Inferior parietal cortex (tissue), 1 donor: Measurements from ENCODE around the gene MFNG.
A peak's percentile ranks its signal among the peaks of the same experiment; 100 is the strongest.

Experiments used
- DNase-seq: peaks from one replicate; pipeline ENCODE4 v3.0.0-alpha.2; 2016; ENCODE audit errors: extremely low spot score

The MFNG gene

DNA sequence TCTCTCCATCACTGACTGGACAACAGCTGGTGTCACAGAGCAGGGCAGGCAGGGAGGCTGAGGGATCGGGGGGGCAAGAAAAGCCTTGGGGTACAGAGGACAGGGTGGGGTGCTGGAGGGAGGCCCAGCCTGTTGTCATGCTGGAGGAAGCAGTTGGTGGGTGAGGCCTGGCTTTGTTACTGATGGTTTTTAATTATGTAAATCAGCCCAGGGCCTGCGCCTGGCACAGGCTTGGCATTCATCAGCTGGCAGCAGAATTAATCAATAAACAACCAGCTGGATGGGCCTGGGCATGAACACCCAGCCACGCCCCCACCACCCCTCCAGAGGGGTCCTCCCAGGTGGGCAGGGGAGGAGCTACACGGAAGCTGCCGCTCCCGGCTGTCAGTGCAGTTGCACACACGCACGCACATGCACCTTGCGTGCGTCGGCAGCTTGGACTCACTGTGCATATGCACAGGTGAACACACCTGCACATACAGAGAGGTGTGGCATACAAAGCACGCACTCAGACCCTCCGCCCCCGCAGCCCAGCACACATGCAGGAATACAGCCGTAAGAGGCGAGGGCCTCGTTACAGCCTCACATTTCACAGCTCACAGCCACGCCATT is 37.6 kb downstream of the MFNG start:
- no peak for DNase-seq

DNA sequence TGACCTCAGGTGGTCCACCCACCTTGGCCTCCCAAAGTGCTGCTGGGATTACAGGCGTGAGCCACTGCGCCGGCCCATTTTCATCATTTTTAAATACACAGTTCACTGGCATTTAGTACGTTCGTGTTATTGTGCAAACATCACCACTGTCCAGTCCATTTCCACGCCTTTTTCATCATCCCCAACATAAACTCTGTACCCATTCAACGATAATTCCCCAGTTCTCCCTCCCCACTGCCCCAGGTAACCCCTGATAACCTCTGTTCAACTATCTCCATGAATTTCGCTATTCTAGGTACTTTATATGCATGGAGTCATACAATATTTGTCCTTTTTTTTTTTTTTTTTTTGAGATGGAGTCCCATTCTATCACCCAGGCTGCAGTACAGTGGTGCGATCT is 40.7 kb downstream of the MFNG start:
- DNase-seq = no peak

DNA sequence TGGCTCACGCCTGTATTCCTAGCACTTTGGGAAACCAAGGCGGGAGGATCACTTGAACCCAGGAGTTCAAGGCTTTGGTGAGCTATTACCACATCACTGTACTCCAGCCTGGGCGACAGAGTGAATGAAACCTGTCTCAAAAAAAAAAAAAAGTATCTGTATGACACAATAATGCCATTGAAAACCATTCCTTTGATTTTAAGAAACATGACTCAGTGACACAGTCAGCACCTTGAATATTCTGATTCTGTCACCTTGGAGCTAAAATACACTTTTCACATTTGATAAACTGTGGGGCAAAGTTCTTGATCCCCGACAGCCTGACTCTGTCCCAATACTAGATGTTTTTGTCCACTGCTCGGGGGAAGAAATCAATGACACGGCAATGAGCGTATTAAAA is 42.2 kb downstream of the MFNG start:
- DNase-seq = no peak

DNA sequence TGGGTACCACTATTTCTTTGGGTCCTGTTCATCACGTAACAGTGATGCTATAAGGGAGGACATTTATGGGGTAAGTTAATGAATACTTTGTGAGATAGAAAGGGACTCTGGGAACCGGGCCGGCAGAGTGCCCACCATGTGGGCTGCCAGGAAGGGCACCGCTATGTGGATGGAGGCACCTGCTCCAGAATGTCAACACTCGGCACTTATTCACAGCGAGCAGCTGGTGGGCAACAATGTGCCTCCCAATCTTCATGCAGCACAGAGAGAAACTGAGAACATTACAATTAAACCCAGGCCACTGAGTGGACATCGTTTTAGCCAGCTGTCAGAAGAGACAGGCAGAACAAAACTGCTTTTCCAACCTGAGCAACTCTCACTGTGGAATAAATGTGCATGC is 43.1 kb downstream of the MFNG start:
- DNase-seq = no peak

DNA sequence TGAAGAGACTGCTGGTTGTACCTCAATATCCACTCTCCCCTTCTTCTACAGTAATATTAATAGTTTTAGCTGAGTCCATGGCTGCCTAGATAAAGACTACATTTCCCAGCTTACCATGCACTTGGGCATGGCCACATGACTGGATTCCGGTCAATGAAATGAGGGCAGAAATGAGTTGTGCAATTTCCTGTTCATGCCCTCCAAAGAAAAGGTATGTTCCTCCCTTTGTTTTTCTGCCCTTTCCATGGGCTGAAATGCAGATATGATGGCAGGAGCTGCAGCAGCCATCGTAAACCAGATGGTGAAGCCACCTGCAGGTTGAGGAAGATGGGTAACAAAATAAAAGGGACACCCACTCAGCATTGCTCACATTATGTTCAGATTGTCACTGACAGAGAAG is 43.6 kb downstream of the MFNG start:
- no peak for DNase-seq

DNA sequence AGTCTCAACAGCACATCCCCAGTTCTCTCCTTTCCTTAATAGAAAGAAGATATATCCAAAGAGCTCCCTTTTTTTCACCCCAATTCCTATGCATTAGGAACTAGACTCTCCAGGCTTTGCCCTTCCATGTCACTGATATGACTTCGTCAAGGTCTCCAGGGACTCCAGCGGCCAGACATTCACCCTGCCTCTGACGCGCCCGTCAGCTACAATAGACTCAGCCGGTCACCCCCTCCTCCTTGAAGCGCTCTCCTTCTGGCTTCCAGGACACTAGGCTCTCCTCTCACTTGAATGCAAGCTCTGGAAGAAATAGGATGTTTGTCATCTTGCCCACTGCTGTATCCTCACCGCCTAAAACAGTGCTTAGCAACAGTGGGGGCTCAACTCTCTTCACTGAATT is 44.0 kb downstream of the MFNG start:
- DNase-seq = no peak

DNA sequence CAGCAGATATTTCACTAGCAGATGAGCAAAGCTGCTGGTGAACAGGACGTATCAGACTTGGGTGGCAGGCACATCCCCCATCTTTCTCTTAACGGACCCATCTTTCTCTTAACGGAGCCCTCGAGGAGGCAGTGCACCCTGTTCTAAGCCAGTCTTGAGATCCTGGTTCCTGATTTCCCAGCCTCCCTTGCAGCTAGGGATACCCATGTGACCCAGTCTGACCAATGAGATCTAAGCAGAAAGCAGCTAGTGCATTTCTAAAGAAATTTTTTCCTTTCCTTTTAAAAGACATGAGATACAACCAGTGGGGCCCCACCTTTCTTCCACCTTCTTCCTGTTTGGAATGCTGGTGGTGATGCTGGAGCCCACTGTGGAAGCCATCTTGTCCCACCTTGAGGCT is 45.3 kb downstream of the MFNG start:
- no peak for DNase-seq

DNA sequence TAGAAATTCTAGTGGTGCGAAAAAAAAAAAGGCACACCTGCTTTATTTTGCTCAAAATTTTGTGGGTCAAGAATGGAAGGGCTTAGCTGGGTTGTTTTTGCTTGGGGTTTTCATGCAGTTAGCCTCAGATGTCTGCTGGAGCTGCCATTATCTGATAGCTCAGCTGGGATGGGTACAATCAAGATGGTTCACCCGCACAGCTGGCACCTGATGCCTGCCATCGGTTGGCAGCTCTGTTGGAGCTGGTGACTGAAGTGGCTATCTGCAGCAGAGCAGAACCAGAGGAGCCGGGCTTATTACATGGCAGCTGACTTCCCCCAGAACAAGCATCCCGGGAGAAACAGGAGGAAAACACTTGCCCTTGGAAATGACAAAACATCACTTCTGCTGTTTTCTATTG is 46.8 kb downstream of the MFNG start:
- DNase-seq = no peak

DNA sequence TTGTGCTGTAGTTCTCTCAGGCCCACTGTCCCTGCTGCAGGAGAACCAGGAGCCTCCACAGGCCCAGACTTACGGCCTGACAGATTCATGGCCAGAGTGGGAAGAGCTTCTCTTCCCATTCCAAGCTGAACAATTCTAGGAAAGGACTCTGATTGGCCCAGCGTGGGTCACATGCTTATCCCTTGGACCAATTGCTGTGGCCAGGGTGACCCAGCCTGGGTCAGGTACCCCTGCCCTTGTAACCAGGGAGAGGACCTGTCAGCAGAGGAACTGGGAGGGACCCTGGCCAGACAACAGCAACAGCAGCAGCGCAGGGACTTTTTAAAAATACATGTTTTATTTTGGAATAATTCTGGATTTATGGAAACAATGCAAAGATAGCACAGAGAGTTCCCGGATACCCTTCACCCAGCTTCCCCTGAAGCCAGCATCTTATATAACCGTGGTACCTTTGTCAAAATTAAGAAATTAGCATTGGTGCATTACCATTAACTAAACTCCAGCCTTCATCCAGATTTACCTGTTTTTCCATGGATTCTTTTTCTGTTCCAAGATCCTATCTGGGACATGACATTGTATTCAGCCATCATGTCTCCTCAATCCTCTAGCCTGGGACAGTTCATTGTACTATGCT is 50.1 kb downstream of the MFNG start:
- no peak for DNase-seq

DNA sequence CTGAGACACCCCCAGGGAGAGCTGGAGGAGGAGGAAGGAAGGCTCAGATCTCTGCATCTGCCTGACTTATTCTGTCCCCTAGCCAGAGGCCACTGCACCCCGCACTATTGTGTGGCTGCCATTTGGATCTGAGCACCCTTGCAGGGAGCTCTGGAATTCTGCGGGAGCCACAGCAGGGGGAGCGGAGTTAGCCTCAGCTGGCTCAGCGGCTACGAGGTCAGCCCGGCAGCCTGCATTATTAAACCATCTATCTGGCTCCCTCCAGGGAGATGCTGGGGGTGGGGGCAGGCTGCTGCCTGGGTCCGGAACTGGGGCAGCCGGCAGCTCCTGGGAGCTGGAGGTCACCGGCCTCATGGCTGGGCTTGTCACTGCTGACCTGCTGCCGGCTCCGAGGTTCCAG is 52.4 kb downstream of the MFNG start:
- no peak for DNase-seq

DNA sequence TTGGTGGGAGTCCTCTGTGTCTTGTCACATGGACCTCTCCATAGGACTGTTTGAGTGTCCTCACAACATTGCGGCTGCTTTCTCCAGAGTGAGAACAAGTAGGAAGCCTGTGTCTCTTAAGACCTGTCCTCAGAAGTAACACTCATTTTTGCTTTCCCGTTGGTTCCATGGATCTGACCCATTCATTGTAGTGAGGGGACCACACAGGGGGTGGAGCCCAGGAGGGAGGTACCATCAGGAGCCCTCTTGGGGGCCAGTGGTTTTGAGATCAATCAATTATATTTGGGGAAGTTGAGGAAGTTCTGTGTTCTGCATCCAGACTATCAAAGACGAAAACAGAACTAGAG is 53.5 kb downstream of the MFNG start:
- no peak for DNase-seq

DNA sequence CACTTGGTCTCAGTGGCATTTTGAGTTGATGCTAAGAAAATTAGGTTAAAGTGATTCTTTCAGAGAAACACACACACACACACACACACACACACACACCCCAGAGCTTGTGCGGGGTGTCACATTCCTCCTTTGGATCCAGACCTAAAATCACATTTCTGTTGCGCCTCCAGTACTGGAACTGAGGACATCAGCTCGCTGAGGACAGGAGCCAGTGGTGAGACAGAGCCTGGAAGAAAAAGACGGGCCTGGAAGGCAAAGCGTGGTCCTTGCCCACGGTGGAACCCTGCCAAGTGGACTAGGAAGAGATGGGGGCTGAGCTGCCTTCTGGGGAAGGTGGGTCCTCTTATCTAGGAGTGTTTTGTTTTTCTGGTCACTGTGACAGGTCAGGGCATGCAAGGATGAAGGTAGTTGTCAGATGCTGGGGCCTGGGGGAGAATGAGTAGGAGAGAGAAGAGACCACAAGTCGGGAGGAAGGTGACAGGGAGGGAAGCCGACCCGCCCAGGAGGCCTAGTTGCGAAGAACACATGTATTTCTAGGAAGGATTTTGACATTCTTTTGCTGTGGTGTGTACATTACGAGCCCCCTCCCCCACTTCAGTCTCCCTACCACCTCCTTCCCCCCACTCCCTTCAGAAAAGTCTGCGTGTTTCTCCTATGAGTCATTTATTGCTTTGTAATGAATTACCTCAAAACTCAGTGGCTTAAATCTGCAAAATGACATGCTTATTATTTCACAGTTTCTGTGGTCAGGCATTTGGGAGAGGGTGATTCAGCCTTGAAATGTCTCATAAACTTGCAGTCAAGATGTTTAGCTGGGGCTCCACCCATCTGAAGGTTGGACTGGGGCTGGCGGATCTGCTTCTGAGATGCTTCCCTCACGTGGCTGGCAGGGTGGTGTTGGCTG is 54.1 kb downstream of the MFNG start:
- DNase-seq = no peak

DNA sequence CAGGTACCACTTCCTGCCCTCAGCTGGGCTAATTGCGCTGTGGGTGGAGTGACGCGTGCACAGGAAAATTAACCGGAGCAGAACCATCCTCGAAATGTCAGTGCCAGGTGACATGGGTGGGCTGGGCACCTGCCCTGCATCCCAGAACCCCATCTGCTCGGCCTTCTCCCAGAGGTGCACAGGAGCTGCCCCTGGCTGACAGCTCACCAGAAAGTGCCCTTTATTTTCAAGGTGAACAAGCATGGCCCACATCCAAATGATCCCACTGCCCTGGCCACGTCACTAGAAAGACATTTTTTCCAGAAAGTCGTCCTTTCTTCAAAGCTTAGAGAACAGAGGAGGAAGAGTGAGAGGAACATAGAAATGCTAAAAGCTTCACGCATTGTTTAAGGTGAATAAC is 54.8 kb downstream of the MFNG start:
- no peak for DNase-seq

DNA sequence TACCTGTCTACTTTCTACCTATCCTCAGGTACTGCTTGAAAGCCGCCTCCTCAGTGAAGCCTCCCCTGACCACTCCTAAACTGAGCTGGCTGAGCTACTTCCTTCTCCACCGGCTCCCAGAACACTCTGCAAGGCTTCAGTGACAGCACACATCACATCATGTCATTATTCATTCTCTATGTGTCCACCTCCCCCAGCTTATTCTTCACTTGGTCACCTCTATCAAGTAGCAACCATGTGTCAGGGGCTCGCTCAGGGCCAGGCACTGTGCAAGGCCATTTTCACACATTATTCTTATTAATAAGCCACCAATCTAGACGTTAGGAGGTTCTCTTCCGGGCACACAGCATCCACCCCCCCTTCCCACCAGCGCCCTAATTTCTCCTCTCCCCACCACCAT is 55.2 kb downstream of the MFNG start:
- DNase-seq = no peak

DNA sequence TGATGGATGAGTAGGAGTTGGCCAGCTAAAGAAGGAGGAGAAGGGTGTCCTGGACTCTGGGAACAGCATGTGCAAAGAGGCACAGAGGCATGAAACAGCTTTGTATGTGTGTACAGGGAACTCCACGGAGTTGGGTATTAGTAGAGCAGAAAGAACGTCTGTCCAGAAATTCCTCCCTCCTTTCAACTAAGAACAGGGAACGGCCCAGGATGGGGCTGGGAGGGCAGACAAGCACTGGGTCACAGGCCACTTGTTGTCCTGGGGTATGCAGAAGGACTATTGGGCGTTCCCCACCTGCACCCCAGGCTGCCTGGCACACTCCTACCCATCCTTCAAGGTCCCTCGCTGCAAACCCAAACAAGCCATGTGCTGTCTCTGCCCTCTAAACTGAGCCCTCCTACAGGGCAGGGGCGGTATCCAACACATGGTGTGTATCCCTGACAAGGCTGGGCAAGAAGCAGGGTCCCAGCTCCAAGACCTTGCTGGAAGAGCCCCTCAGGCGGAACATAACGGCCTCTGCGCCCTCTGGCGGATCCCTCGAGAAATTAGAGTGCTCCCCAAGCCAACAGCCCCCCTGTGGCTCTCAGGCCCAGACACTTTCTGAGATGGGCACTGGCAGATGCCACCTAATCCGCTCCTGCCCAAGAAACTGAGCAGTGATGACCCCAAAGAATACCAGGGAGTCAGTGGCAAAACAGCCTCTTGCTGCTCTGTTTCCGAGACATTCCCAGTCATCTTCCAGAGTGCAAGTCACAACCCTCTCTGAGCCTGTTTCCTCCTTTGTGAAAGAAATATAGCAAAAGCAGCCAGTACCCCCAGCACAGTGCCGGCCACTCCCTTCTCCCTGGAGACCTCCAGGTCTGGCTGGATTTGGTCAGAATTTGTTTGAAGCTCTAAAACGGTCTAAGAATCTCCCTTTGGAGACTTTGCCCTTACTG is 57.3 kb downstream of the MFNG start:
- DNase-seq = peak; percentile 53

DNA sequence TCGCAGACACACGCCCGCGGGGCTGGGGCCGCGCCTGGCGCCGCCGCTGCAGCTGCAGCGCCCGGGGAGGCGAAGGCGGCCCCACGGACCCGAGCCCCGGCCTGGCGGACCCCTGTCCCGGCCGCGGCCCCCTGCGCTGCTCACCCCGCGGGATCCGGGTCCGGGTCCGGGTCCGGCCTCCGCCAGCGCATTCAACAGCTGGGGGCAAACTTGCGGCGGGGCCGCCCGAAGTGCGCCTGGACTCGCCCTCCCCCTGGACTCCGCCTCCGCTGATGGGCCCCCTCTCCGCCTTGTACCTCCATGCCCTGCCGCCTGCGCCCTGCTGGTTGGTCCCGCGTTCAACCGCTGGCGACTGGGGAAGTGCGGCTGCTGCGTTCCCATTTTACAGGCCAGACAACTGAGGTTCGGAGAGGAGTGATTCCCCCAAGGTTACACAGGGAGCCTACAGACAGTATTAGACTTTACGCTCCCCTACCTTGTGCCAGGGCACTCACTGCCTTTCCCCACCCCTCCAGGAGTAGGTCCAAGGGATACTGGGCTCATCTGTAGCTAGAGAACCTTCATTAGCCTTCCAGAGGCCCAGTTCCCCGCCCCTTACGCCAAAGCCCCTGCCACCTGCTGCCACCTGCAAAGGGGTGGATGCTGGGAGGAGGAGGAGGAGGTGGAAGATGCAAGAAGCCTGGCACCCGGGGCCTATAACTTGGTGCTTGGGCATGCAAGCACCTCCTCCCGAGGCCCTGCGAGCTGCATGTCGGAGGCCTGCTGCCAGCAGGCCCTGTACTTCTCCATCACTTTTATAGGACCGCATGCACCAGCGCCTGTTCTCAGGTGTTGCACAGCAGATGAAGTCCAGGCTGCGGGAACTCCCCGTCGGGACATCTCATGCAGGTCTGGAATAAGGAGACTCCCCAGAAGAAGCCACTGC is 58.2 kb downstream of the MFNG start:
- DNase-seq = no peak

DNA sequence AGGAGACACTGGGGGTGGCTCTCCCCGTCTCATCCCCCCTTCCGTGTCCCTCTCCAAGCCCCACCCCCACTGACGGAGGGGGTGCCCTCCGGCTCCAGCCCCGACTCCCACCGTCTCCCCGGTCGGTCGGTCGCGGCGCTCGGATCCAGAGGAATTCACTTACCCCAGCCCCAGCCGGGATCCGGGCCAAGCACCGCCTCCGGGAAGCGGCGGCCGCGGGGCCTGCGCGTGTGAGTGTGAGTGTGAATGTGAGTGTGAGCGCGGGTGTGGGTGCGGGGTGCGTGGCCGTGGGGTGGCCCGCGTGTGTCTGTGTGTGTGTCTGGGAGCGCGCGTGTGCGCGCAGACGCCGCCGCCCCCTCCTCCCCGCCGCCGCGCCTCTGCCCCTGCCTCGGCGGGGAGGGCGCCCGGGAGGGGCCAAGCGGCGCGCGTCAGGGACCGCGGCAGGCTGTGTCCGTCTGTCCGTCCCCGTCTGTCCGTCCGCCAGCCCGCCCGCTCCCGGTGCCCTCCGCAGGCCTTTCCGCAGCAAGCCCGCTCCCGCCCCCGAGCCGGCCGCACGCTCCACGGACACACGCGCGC is 59.0 kb downstream of the MFNG start, which contains the start of gene ELFN2:
ELFN2 (minus strand) TSS at position 345 of the 576 bp plus-strand sequence. CDS start 51,945 bp downstream, outside the sequence.
- DNase-seq = no peak

DNA sequence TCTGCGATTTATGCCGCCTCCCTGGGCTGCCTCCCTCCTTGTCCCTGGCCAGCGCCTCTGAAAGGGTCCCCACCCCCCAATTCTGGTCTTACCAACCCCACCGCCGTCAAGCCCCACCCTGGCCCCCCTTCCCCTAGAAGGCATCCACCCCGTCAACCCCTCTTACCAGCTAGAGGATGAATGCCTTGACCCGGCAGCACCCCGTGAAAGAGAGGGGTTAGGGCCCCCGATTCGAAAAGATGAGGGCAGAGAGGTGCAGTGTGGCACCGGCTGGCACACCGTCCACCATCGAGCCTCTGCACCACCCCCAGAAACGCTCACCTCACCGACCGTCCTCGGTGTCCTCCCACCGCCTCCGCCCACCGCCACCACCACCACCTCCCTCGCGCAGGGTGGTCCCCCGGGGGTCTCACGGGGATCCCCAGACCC is 59.5 kb downstream of the MFNG start:
- no peak for DNase-seq

DNA sequence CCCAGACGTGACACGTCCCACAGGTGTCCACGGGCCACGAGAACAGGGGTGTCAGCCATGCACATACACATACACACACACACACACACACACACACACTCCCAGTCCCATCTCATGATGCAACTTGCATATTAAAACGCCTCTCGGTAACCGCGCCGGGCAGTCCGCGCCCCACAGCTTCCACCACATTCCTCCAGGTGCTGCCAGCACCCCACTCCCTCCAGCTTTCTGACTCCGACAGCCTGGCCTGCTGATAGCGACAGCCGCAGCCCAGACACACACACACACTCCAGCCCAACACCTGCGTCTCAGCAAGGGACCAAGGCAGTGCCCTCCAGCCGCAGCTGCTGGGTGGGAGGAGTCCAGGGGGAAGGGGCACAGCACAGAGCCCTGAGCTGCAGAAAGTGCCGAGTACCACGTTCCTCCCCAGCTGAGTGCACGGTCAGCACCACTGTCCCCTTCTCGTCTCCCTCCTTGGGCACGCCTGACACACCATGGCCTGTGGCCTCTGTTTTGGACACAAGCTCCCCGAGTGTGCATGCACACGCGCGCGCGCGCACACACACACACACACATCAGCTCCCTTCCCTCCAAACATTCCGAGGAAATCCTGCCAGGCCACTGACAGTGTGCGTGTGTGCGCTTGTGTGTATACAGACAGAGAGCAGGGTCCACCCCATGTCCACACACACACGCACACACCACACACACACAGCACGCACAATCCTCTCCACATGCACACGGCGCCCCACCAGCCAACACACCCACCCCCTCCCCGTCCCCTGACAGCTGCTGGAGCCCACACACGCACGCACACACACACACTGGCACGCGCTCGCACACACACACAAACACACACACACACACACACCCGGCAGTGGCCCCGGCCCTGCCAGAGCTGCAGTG is 60.1 kb downstream of the MFNG start:
- DNase-seq = no peak
